SW480 (cell line): ENCODE measurements around the gene MPPED2.
A peak's percentile ranks its signal among the peaks of the same experiment; 100 is the strongest.

Experiments
- DNase-seq: peaks from one replicate; pipeline ENCODE4 v3.0.0-alpha.2; 2016; ENCODE audit warnings: low spot score

Gene MPPED2

DNA sequence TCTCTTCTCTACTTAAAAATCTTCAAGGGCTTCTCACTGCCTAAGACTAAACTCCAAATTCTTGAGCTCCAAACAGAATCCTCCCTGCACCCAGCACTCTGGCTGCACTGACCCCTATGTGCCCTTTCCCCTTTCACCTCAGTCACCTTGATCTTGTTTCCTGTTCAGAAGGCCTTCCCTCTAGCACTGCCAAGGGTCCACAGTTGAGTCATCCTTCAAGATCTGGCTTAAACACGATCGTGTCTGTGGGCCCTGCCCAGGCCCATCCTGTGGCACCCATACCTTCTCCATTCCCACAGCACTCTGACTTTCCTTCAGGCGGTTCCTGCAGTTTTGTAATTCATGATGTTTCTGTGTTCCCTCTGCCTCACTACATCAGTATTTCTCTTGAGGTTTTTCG lies 134.0 kb downstream of the MPPED2 start:
- DNase-seq = no peak

DNA sequence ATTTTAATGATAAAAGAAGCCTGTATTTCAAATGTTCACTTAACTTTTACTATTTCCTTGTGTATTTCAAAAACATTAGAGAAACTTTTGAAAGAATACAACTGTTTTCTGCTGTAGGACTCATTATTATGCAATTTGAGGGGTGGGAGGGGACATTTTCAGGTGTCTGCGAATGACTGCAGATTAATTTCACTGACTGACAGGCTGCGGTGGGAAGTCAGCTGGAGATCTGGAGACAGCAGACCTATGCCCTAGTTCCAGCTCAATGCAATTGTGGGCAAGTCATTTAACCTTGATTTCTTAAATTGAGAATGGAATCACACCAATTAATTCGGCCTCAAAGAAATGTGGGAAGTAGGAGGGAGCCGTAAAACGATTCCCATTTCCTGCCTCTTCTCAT lies 134.5 kb downstream of the MPPED2 start:
- DNase-seq = no peak

DNA sequence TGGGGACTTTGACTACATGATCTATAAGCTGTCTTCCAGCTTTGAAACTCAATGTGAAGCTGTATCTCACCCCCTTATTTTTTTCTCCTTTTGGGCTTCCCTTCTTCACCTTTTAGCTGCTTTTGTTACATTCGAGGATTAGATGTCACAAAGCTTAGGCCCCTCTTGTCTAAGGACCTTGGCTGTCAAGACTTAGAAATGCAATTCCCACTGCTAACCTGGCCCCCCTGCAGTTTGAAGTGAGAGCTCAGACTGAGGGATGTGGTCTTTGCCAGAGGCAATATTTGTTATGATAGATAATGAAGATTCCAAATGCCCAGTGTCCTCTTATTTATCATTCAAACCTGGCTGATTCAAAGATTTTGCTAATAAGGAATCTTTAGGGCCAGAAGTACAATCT lies 135.0 kb downstream of the MPPED2 start:
- DNase-seq = no peak

DNA sequence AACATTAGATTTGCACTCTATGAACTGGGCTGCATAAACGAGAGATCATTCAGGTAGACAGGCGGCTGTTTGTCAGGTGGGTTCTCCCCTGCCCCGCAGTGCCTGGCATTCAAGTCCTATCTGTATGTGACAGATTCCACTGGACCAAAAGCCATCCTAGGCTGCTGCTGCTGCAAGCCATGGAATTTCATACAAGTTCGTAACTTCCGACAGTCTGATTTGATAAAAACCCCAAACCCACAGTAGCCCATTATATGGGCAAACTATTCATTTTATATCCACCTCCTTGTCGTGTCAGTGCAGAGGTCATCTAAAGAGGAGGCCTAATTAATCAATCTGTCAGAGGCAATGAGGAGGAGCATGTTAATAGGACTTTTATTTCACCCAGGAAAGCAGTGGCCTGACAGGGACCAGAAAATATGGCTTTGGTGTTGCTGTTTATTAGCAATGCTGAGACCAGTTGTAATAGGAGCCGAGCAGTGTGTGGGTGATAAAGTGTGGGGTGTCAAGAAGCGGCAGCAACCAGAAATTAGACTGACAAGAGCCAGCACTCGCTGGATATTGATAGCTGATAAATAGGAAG lies 139.0 kb downstream of the MPPED2 start:
- no peak for DNase-seq

DNA sequence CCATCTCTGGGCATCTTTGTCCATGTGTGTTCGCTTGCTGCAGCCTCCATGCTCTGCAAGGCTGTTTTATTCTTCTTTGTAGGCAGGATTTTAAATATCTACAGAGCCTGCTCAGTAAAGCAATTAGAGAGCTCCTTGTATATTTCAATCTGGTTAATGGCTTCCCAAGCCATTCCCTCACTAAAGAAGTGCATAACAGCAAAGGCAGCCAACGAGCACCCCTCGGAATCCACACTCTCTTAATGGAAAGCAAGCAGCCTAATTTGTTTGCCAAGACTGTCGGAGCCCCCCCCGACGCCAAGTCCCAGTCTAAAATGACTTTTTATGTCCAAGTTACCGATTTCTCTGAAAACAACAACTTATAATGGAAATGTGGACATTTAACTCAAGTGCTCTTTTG lies 139.6 kb downstream of the MPPED2 start:
- DNase-seq = no peak

DNA sequence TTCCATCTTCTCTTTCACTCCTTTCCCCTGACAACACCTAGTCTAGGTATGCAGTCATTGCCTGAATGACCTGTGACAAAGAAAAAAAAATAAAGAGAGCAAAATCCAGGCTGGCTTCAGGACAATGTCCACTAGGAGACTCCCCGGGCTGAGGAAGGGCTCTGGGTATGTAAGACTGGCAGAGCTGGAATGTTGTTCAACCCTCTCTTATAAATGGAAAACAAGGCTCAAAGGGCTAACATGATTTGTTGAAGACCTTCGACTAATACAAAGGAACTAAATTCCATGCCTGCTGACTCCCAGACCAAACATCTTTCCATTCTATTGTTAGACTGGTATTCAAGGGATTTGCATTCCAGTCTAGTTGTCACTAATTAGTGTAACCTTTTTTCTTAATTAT lies 141.1 kb downstream of the MPPED2 start:
- peak; percentile 6 for DNase-seq

DNA sequence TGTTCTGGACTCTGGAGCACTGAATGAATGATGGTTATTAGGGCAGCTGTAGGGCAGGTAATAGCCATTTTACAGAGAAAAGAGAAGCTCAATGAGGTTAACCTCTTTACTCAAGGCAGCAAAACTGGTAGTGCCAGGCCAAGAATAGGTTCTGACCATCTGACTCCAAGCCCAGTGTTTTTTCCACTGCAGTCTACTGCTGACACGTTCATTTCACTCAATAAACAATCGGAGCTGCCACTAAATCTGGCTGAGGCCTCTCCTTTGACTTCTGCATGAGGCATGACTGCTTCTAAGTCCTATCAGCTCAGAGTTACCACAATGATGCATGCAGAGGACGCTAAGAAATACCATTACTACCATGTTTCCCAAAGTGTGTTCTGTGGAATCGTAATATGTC lies 145.6 kb downstream of the MPPED2 start:
- no peak for DNase-seq

DNA sequence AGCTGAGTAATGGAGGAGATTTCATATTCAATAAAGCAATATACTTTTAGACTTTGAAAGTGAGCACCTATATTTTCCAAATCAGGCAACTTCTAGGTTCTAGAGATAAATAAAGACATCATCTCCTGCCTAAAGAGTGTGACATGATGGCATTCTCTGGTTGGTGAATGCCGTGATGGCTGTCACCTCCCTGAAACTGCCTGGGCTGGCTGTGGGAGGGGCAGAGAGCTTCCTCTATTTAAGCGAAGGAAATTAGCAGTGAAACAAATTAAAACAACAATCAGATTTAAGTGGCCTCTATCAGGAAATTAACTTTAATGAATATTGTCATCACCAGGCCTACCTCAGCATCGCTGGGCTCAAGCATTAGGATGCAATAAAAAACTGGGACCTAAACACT lies 149.4 kb downstream of the MPPED2 start:
- DNase-seq = no peak

DNA sequence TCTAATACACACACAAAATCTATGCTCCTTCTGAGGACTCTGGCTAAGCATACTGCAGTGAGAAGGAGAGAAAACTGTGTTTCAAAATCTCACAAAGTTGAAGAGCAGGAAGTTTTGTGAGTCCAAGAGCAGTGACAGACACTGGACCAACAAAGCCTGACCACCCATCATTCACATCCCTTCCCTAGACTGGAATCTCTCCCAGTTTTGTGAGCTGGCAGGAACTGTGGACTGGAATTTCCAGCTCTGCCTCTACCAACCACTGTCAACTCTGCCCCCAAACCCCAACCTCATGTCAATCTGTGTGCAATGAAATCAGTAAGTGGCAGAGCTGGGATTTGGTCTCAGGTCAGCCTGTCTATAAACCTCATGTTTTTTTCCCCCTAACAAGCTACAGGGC lies 150.7 kb downstream of the MPPED2 start:
- DNase-seq = no peak

DNA sequence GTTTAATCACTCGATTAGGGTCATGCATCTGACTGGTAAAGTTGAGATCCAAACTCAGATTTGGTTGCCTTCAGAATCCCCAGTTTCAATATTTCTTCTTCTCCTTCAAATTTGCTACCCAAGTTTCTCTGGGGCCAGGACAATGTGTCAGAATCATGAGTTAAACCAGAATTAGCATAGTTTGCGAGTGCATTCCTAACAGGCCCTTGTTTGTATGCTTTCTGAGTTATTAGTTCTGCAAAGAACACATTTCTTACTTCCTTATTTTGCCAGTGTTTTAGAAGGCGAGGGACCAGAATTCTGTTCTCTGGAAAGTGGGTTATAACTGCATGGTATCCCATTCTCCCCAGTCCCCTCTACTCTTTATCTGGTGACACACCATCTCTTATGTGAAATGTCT lies 151.3 kb downstream of the MPPED2 start:
- DNase-seq = no peak

DNA sequence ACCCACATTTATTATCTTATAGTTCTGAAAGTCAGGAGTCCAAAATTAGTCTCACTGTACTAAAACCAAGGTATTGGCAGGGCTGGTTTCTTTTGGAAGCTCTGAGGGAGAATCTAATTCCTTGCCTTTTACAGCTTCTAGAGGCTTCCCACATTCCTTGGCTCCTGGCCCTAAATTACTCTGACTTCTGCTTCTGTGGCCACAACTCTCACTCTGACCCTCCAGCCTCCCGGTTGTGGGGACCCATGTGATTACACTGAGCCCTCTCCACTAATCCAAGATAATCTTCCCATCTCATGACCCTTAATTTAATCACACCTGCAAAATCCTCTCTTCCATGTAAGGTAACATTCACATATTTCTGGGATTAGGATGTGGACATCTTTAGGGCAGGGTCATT lies 152.3 kb downstream of the MPPED2 start:
- no peak for DNase-seq

DNA sequence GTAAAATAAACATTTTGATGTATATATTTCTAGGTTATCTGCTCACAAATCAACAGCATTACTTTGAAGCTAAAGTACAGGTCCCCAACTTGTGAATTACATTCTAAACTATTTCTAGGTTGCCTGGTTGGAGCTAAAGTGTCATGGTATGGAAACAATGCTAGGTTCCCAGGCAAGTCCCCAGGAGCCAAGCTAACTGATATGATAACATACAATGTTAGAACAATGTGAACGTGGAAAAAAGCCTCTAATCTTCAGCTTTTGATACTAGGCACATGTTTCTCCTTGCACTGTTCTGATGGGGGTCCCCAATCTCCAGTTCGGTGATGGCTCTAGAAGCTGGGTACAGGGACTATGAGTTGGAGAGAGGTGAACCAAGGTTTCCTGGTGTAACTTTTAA lies 153.4 kb downstream of the MPPED2 start:
- DNase-seq = no peak

DNA sequence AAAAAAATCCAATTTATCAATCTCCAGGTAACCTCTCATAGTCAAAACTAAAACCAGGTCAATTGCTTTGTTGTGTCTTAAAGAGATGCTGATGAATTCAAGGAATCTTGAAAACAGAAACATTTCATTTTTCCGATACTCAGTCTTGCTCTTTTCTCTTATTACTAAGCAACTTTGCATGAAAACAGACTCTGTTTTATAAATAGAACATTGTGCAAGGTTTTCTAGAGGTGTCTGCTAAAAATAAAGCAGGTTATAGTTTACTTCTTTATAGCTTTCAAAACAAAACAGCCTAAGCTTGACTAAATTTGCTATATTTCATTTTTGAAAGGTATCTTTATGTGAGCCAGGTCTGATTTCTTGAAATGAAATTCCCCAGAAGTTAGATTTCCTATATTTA lies 154.0 kb downstream of the MPPED2 start:
- DNase-seq = no peak

DNA sequence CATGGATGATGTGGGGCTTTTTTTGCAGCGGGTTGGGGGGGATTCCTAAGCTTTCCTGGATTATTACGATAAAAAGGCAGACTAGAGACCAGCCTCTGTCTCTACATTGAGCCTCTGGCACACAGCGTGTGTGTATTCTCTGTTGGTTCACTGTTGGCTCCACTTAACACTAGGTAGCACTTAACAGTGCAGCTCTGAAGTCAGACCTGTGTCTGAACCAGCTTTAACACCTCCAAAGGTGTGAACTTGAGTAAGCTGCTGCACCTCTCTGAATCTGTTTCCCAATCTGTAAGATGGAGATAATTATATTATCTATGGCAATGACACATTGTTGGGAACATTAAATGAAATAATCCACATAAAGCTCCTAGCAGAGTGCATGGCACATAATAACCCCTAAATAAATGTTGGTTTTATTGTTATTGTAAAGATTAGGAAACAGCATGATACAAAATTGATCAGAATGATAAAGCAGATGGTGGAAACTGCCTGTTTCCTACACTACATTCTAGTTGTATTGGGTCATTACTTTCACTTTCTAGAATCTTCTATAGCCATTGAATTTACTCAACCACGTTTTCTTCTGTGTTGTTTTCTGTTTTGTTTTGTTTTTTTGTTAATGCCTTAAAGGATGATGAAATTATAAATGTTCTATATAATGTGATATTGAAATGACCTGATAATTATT lies 154.9 kb downstream of the MPPED2 start:
- DNase-seq = no peak

DNA sequence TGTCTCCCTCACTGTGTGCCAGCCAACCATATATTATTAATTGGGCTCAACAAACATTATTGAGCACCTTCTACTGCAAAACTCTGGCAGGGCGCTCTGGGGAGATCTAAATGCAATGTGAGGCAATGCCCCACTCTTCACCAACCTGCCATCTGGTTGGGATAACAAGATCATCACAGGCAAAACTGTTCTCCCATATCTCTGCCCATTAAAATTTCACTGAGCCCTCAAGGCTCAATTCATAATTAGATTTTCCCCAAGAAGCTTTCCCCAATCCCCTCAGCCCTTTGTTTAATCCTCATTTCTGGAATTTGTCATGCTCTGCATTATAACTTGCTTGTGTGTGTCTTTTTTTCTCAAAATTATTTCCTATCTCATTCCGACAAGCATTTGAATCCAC lies 156.6 kb downstream of the MPPED2 start:
- DNase-seq = no peak

DNA sequence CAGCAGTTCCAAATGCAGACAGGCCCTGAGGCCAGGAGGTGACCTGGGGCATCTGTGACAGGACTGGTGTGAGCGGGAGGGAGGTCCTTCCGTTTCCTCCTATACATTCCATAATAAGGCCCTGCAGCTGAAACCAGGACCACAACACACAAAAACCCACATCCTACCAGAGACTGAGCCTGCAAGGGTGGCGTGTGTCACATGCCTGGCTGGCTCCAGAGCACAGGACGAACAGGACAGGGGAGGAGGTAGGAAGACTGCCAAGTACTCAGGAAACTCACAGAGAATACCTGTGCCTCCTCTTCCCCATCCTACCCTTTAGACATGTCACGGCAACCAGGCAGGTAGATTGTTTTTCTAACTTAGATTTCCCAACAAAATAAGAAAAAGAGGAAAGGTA lies 159.4 kb downstream of the MPPED2 start:
- DNase-seq = no peak

DNA sequence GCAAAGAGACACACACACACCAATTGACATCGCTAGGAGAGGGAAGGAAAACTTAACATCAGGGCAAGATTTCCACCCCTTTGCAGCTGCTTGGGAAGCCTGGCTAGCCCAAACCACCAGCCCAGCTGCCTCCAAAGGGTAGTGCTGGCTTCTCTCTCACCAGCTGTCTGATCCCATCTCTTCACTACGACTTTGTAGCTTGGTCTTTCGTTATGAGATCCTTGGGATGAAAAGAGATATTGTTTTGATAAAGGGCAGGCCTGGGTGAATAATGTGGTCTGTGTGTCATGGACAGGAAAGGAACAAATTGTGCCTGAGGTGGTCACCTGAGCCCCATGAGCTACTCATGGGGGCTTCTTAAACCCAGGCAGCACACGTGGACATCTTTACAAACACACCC lies 161.3 kb downstream of the MPPED2 start:
- DNase-seq = no peak

DNA sequence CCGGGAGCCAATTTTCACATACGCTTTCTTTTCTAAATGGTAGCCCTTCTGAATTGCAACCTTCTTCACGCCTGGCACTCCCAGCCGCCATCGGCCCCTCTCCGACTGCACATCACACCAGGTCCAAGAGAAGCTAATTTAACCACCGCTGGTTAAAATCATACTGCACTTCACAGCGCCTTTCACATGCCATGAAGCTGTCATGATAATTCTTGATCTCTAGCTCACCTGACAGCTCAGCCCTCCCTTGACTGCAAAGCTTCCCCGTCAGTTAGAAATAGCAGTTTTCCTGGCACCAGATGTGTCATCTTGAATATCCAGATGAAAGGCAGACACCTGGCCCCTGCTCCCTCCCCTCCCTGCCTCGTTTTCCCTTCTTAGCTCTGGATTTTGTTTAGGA lies 161.8 kb downstream of the MPPED2 start:
- DNase-seq = no peak

DNA sequence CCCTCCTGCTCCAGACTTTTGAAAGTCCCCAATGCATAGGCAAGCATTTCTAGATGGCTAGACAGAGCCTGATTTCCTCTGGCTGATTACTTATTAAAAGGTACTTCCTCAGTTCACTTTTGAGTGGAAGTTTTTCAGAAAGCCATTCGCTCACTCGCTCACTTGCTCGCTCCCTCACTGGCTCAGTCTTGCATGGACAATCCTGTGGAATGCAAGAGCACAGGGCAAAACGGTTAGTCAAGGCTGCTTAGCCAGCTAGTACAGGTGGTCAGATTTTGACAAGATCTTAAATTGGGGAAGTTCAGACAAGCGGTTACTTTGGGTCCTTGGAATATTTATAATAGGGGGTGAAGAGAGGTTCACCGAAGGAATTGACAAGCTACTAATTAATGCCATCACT lies 162.3 kb downstream of the MPPED2 start:
- DNase-seq = no peak

DNA sequence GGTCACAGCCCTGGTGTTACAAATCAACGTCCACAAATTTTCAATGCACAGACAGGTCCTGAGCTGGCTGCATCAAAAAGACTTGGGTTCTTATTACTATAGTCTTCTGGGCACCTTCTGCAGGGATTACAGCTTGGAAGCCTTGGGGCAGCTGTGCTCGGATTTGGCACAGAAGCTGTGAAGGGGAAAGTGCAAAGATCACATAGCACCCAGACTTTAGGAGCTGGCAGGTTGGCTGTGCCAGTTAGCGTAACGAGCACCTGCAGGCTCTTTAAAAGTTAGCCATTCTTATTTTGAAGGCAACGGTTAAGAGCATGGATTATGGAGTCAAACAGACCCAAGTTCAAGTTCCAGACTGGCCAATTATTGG lies 162.9 kb downstream of the MPPED2 start:
- no peak for DNase-seq

DNA sequence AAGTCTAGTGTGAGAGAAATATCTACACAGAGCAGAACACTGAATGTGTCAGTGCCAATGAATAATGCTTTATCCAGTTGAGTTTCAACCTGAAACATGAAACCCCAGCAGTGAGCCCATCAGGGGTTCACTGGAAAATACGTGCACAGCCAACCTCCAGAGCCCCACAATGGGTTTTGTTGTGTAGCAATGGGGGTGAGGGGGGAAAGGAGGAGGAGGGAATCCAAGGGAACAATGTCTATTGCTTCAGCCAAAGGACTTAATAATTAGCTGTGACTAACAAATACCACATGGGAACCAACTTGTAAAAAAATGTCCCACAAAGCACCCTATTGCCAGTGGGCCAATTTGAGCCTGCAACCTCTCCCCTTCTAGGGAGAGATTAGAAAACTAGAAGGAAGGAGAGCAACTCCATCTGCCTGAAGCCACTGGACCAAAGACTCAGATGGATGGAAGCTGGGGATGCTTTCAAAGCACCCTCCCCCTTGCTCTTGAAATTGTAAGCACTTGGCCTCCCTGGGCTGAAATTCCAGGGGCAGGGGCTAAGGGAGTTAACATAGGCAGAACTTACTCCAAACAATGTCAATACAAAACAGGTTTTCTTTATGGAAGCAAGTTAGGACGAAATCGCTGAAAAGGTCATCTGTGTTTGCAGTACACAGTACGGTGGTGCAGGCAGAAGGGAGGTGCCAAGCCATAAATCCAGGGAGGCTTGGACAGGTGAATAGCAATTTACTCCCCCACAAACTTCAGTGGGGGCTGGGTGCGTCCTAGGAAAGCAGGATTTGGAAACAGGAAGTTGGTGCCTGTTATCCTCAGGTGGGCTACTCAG lies 163.5 kb downstream of the MPPED2 start:
- no peak for DNase-seq

DNA sequence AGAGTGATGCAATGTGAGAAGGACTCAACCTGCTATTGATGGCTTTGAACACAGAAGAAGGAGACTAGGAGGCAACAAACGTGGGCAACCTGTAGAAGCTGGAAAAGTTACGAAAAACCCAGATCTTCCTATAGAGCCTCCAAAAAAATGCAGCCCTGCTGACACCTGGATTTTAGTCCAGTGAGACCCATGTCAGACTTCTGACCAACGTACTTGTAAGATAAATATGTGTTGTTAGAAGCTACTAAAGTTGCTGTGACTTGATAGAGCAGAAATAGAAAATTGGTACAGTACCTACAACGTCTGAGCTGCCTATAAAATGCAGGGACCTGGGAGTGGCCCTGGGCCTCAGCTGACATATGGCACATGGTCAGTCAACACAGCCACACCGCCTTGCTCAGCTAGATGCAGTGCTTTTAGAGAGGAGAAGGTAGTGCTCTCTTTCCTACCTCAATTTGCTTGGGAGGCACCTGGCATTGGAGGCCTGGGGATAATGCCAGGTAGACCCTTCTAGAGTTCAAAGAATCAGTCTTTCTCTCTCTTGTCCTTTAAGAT lies 165.8 kb downstream of the MPPED2 start:
- DNase-seq = no peak

DNA sequence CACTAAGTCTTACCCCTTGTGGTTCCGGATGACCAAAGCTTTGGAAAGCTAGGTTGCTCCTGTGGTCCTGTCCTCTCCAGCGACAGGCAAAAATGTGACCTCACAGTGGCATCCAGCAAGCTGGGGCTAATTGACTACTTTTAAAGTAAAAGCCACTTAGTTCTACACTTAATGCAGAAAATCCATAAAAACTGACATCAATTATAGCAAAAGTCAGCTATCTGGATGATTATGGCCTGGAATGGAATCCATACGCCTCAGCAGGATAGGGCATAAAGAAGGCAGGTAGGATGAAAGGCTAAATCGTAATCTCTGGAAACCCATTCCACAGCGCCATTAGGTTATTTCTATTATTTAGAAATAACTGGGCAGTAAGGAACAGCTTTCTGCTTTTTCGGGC lies 171.3 kb downstream of the MPPED2 start:
- no peak for DNase-seq
